H1 (cell line): ENCODE results near the gene APMAP. TPM values are rescaled to one million over a fixed set of nuclear protein-coding genes. Genes with fewer than 3 reads are reported as not detected.

Experiments
- CTCF ChIA-PET: fragments of 300-600 bp; sonication (Branson Sonifier 250); formaldehyde crosslinking; loops from one replicate; lab custom pipeline; 2021; ENCODE audit not compliant: partially characterized antibody; lab: Charles Lee
- POLR2A ChIA-PET: fragments of 300-600 bp; sonication (Branson Sonifier 250); formaldehyde crosslinking; loops from one replicate; lab custom pipeline; 2021; ENCODE audit warnings: inconsistent platforms; ENCODE audit not compliant: partially characterized antibody; lab: Charles Lee
- DNase-seq, 2 experiments: peaks; one replicate each; pipeline versions ENCODE4 v3.0.0 to v3.0.0-alpha.2; 2010 to 2022; ENCODE audit warnings: low spot score in 2 of 2, low read depth in 1 of 2, mixed read lengths in 1 of 2
- FAIRE-seq: peaks from 2 replicates; lab custom pipeline; 2011; peaks lifted over from hg19 to GRCh38; lab: Jason Lieb, UNC
- H2AFZ ChIP-seq: 2 replicates; pipeline ENCODE4 v1.8.1; 2012; ENCODE audit warnings: low read length, inconsistent platforms
- H2AK5ac ChIP-seq: 2 replicates; pipeline ENCODE4 v1.6.1; 2013; ENCODE audit warnings: low read depth, low read length
- H2BK120ac ChIP-seq: replicated peaks from 2 replicates; pipeline ENCODE3; 2013; ENCODE audit warnings: low read depth, low read length, inconsistent platforms
- H2BK12ac ChIP-seq: 2 replicates; pipeline ENCODE4 v1.6.1; 2013; ENCODE audit warnings: low read depth, low read length
- H2BK15ac ChIP-seq: 2 replicates; pipeline ENCODE4 v1.6.1; 2013; ENCODE audit warnings: low read length
- H2BK20ac ChIP-seq: 2 replicates; pipeline ENCODE4 v1.6.1; 2013; ENCODE audit warnings: low read length
- H2BK5ac ChIP-seq: 2 replicates; pipeline ENCODE4 v1.6.1; 2013; ENCODE audit warnings: low read depth, low read length
- H3K14ac ChIP-seq: 2 replicates; pipeline ENCODE4 v1.6.1; 2013; ENCODE audit warnings: inconsistent platforms; ENCODE audit not compliant: insufficient read length
- H3K18ac ChIP-seq: 2 replicates; pipeline ENCODE4 v1.6.1; 2013; ENCODE audit warnings: low read length; ENCODE audit errors: extremely low read depth
- H3K23ac ChIP-seq: 2 replicates; pipeline ENCODE4 v1.6.1; 2013; ENCODE audit warnings: inconsistent platforms; ENCODE audit not compliant: insufficient read length
- H3K23me2 ChIP-seq: 2 replicates; pipeline ENCODE4 v1.6.1; 2013; ENCODE audit warnings: low read depth, low read length
- H3K27ac ChIP-seq: 2 replicates; pipeline ENCODE4 v1.6.1; 2011; ENCODE audit warnings: low read depth, low read length, inconsistent platforms
- H3K27me3 ChIP-seq, 4 experiments: replicated peaks in 1 of 4; 1 replicate in 1 of 4; 2 replicates in 3 of 4; pipeline versions ENCODE4 v1.6.1 to v1.8.1; 2011 to 2013; ENCODE audit warnings: low read length in 3 of 4, mild to moderate bottlenecking in 3 of 4, inconsistent platforms in 2 of 4, mixed read lengths in 2 of 4, moderate library complexity in 1 of 4; ENCODE audit not compliant: control insufficient read depth in 3 of 4, insufficient read depth in 3 of 4; ENCODE audit errors: extremely low read depth in 1 of 4
- H3K36me3 ChIP-seq, 4 experiments: 2 replicates each; pipeline versions ENCODE4 v1.6.1 to v1.8.1; 2011 to 2013; ENCODE audit warnings: mild to moderate bottlenecking in 4 of 4, low read length in 3 of 4, moderate library complexity in 2 of 4, control low read depth in 1 of 4, inconsistent platforms in 1 of 4; ENCODE audit not compliant: insufficient read depth in 4 of 4, control insufficient read depth in 2 of 4
- H3K4ac ChIP-seq: replicated peaks from 2 replicates; pipeline ENCODE3; 2013; ENCODE audit warnings: low read length, low read depth, mixed read lengths, inconsistent platforms; ENCODE audit not compliant: insufficient read length
- H3K4me1 ChIP-seq, 4 experiments: replicated peaks in 1 of 4; 1 replicate in 1 of 4; 2 replicates in 3 of 4; pipeline versions ENCODE4 v1.6.1 to v1.8.1; 2011 to 2013; ENCODE audit warnings: low read length in 3 of 4, inconsistent platforms in 2 of 4, mixed read lengths in 1 of 4; ENCODE audit not compliant: insufficient read depth in 4 of 4, control insufficient read depth in 3 of 4
- H3K4me2 ChIP-seq, 2 experiments: 2 replicates each; pipeline versions ENCODE4 v1.6.1 to v1.8.1; 2011 to 2013; ENCODE audit warnings: low read depth in 2 of 2, low read length in 2 of 2, control low read depth in 1 of 2, inconsistent platforms in 1 of 2, mild to moderate bottlenecking in 1 of 2; ENCODE audit not compliant: insufficient read depth in 1 of 2
- H3K4me3 ChIP-seq, 4 experiments: fragments of 200-600, 300-600 bp in 1 of 4; sonication (generic), shearing (Covaris generic), sonication (Bioruptor Twin) in 1 of 4; 2 replicates each; pipeline versions ENCODE4 v1.5.1 to v1.8.1; 2011 to 2016; ENCODE audit warnings: low read length in 4 of 4, low read depth in 3 of 4, control low read depth in 2 of 4, inconsistent platforms in 2 of 4, mild to moderate bottlenecking in 2 of 4, mixed read lengths in 1 of 4, moderate library complexity in 1 of 4; ENCODE audit not compliant: insufficient read depth in 2 of 4; ENCODE audit errors: extremely low read depth in 1 of 4
- H3K56ac ChIP-seq: replicated peaks from 2 replicates; pipeline ENCODE3; 2013; ENCODE audit warnings: low read depth, mild to moderate bottlenecking, mixed read lengths, low read length, inconsistent platforms; ENCODE audit not compliant: insufficient read length
- H3K79me1 ChIP-seq: 2 replicates; pipeline ENCODE4 v1.6.1; 2013; ENCODE audit warnings: low read depth, low read length, control low read depth
- H3K79me2 ChIP-seq, 2 experiments: 2 replicates each; pipeline versions ENCODE4 v1.6.1 to v1.8.1; 2012 to 2013; ENCODE audit warnings: low read length in 2 of 2, mild to moderate bottlenecking in 2 of 2, inconsistent platforms in 1 of 2; ENCODE audit not compliant: insufficient read depth in 2 of 2, control insufficient read depth in 1 of 2
- H3K9ac ChIP-seq, 4 experiments: replicated peaks in 1 of 4; 1 replicate in 1 of 4; 2 replicates in 3 of 4; pipeline versions ENCODE4 v1.6.1 to v1.8.1; 2011 to 2013; ENCODE audit warnings: low read depth in 3 of 4, low read length in 3 of 4, control low read depth in 2 of 4, mild to moderate bottlenecking in 2 of 4, moderate library complexity in 2 of 4, inconsistent platforms in 1 of 4; ENCODE audit errors: extremely low read depth in 1 of 4
- H3K9me3 ChIP-seq, 2 experiments: 2 replicates each; pipeline versions ENCODE4 v1.6.1 to v1.8.1; 2012 to 2013; ENCODE audit warnings: mild to moderate bottlenecking in 2 of 2, moderate library complexity in 2 of 2, control low read depth in 1 of 2, inconsistent platforms in 1 of 2, low read depth in 1 of 2, low read length in 1 of 2, mixed read lengths in 1 of 2; ENCODE audit not compliant: insufficient read depth in 2 of 2
- H4K20me1 ChIP-seq, 2 experiments: replicated peaks in 1 of 2; 2 replicates each; pipeline versions ENCODE3 to v1.8.1; 2011 to 2013; ENCODE audit warnings: inconsistent platforms in 2 of 2, low read length in 2 of 2, mild to moderate bottlenecking in 1 of 2; ENCODE audit not compliant: insufficient read depth in 2 of 2, control insufficient read depth in 1 of 2
- H4K5ac ChIP-seq: 2 replicates; pipeline ENCODE4 v1.6.1; 2013; ENCODE audit warnings: low read length, low read depth, mixed read lengths, inconsistent platforms; ENCODE audit not compliant: insufficient read length
- H4K8ac ChIP-seq: 2 replicates; pipeline ENCODE4 v1.8.0; 2013; ENCODE audit warnings: mild to moderate bottlenecking, moderate library complexity, low read length, inconsistent platforms; ENCODE audit not compliant: insufficient read depth; ENCODE audit errors: extremely low read depth
- H4K91ac ChIP-seq: replicated peaks from 2 replicates; pipeline ENCODE3; 2013; ENCODE audit warnings: low read length, mixed read lengths, inconsistent platforms; ENCODE audit not compliant: insufficient read length
- CTBP2 ChIP-seq: IDR thresholded peaks from 2 replicates; pipeline ENCODE4 v1.7.0; 2011; ENCODE audit warnings: borderline replicate concordance, mild to moderate bottlenecking, moderate library complexity, mixed read lengths, low read length; ENCODE audit not compliant: insufficient read depth, insufficient read length
- RAD21 ChIP-seq, 2 experiments: IDR thresholded peaks in 1 of 2; conservative IDR thresholded peaks in 1 of 2; 2 replicates each; pipeline ENCODE4 v1.6.1; 2011; ENCODE audit warnings: low read depth in 2 of 2, low read length in 2 of 2, improper control_type of control experiment in 1 of 2, inconsistent platforms in 1 of 2, mild to moderate bottlenecking in 1 of 2, moderate library complexity in 1 of 2
- SIX5 ChIP-seq: IDR thresholded peaks from 2 replicates; pipeline ENCODE4 v1.6.1; 2011; ENCODE audit warnings: mild to moderate bottlenecking, low read depth, low read length
- TEAD4 ChIP-seq: IDR thresholded peaks from 2 replicates; pipeline ENCODE4 v1.6.1; 2012; ENCODE audit warnings: low read depth, low read length, inconsistent platforms, mixed read lengths
- WGBS, 2 experiments: shearing (Covaris generic) in 1 of 2; methylation state at CpG; one replicate each; pipeline versions ENCODE4 v1.1.6 to v1.1.7; 2013 to 2015; ENCODE audit warnings: low lambda C conversion rate in 2 of 2, mixed read lengths in 2 of 2, inconsistent platforms in 1 of 2, low coverage in 1 of 2, missing lambda C conversion rate in 1 of 2; ENCODE audit not compliant: insufficient replicate concordance in 2 of 2, insufficient coverage in 1 of 2, insufficient read length in 1 of 2; ENCODE audit errors: extremely low coverage in 1 of 2, missing lambda C conversion rate in 1 of 2; 5-methylcytosine and 5-hydroxymethylcytosine counted together
- polyA plus RNA-seq, 7 experiments: library from polyadenylated mRNA; depleted of rRNA in 3 of 7; stranded (reverse) in 5 of 7; unstranded in 2 of 7; fragments of >200 nt in 5 of 7; fragments of 200-250 nt in 2 of 7; gene quantifications; 1 replicate in 5 of 7; 2 replicates in 1 of 7; 4 replicates in 1 of 7; pipeline versions ENCODE4 v1.2.1 to v1.2.3, GENCODE V29; 2011 to 2013; ENCODE audit warnings: missing spikeins in 2 of 7, mixed read lengths in 2 of 7
- total RNA-seq: library from RNA; stranded (reverse); fragmentation: NEBNext Ultra II Directional; extraction: Animal tissue kit (Norgen Biotek cat#: 25700); gene quantifications from 2 replicates; pipeline ENCODE4 v1.2.1, GENCODE V29; 2021

APMAP gene
- total and polyA plus RNA-seq, 2 of the 8 experiments (the other 6 are each of a cell fraction or from before 2014, with no cell fraction given), result 31.3 to 66.0 TPM

DNA sequence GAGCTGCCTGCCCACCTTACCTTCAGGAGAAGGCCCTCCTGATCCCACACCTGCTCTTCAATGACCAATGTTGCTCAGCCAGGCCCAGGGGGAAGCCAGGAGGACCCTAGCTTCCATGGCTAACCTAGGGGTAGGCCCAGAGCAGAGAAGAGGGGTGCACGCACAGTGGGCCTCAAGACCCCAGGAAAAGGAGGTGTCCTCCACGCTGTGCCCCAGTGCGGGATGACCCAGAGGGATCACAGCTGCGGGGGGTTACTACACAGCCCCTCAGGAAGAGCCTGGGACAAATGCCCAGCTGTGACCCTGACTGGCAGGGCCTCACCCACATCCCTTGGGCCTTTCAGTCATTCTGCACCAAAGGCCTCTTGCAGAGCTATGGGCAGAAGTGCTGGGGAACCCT lies 31.6 kb upstream of the APMAP start:
- Histone ChIP-seq H2AFZ (no peak overlapping the region), H3K18ac (no peak overlapping the region), H3K79me2 (no peaks in the 10 kb centered on the region), H2BK120ac (no peak overlapping the region), H2BK5ac (no peak overlapping the region), H3K27ac (no peak overlapping the region), H3K9me3 (no peaks in the 10 kb centered on the region), H3K23me2 (no peaks in the 10 kb centered on the region), H2BK12ac (no peak overlapping the region), H3K4me2 (no peak overlapping the region), H2BK15ac (no peak overlapping the region), H3K27me3 (no peaks in the 10 kb centered on the region), H4K91ac (no peak overlapping the region), H3K4ac (no peak overlapping the region), H3K36me3 (no peaks in the 10 kb centered on the region), H2AK5ac (no peak overlapping the region), H4K5ac (no peak overlapping the region), H3K4me1 (no peaks in the 10 kb centered on the region; a peak in 1 of 7 replicates), H3K23ac (no peak overlapping the region), H3K4me3 (no peak overlapping the region), H3K56ac (no peak overlapping the region), H3K79me1 (no peaks in the 10 kb centered on the region), H3K9ac (no peak overlapping the region), H2BK20ac (no peak overlapping the region), H4K20me1 (no peaks in the 10 kb centered on the region), H4K8ac (no peak overlapping the region), H3K14ac (no peak overlapping the region)
- FAIRE-seq (no peak), DNase-seq (no peak)
- CTCF ChIA-PET, result interaction anchor here (0.7 to 1.6 kb wide), 3 partner anchors 9 to 41 kb away, joined by 3 to 5 read pairs (median 3); no protein-coding TSS in a partner anchor
- TF ChIP-seq CTBP2 (no peak), TEAD4 (no peak), RAD21 (IDR thresholded peaks at IDR 0.05 in 1 of 2, conservative IDR thresholded peaks at IDR 0.05 in 1 of 2; ENCODE audit: low read depth in 2 of 2, low read length in 2 of 2) (no peak), SIX5 (no peak)
- POLR2A ChIA-PET, result interaction anchor here (1.2 kb wide), 1 partner anchor 28 kb away, joined by 3 read pairs; no protein-coding TSS in a partner anchor
- WGBS, 2 experiments, result 98% methylated on average over 4 of the region's 4 CpGs; no CpG with 5 or more reads in 1 of the 2 experiments
